NB4 (cell line): Measurements from ENCODE around the gene HLA-DMA.

Experiments
- DNase-seq: peaks from one replicate; pipeline ENCODE4 v3.0.0; 2010; ENCODE audit warnings: low read depth
- H3K4me3 ChIP-seq: one replicate; pipeline ENCODE4 v1.5.1; 2011; ENCODE audit warnings: mild to moderate bottlenecking, low read depth, low read length, moderate library complexity
- MYC ChIP-seq: IDR thresholded peaks from 2 replicates; pipeline ENCODE4 v1.6.1; 2011; ENCODE audit warnings: low read depth, low read length
- POLR2A ChIP-seq: IDR thresholded peaks from 2 replicates; pipeline ENCODE4 v1.6.1; 2011; ENCODE audit warnings: mild to moderate bottlenecking; ENCODE audit not compliant: insufficient read length; ENCODE audit errors: extremely low read depth
- TF ChIP-seq, protein P1 (sequence below): IDR thresholded peaks from one replicate; pipeline ENCODE4 v1.5.1; 2012; ENCODE audit warnings: low read depth, low read length
- TF ChIP-seq, protein P2 (sequence below): IDR thresholded peaks from 2 replicates; pipeline ENCODE4 v1.6.1; 2011; ENCODE audit warnings: low read depth, low read length

HLA-DMA gene

DNA sequence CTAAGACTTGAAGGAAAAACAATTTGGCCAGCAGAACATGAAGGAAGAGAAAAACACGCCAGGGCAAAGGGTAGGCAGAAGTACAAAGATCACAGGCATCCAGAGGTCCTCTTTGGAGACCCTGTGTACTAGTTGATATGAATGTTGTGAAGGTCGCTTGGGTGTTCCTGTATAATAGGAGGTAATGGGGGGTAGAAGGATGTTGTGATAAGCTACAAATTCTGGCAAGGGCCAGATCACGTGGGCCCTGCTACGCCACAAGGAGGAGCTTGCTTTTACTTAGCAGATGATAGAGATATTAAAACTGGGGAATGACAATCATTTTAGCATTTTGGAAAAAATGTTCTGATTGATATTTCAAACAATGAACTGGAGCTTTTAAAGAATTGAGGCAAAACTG is 878 bp upstream of the HLA-DMA start:
- DNase-seq = no peak
- H3K4me3 ChIP-seq = no peak overlapping the region

DNA sequence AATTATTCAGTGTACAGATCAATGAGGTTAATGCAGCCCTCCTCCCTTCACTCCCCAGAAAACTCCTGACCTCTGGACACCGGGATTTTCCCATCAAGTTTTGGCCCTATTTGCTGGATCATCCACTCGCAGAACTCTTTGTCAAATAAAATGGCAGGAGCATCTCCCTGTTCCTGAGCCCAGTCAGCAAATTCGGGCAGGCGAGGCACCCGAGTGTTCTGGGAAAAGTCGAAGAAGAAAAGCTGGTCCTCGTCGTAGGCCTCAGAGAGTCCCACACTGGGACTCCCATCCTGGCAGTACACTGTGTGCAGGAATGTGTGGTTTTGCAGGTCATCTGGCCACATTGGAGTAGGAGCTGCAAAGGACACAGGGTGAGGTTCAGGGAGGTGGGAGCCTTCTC is 2.4 kb downstream of the HLA-DMA start:
- H3K4me3 ChIP-seq = no peak overlapping the region
- TF ChIP-seq, protein P1, sequence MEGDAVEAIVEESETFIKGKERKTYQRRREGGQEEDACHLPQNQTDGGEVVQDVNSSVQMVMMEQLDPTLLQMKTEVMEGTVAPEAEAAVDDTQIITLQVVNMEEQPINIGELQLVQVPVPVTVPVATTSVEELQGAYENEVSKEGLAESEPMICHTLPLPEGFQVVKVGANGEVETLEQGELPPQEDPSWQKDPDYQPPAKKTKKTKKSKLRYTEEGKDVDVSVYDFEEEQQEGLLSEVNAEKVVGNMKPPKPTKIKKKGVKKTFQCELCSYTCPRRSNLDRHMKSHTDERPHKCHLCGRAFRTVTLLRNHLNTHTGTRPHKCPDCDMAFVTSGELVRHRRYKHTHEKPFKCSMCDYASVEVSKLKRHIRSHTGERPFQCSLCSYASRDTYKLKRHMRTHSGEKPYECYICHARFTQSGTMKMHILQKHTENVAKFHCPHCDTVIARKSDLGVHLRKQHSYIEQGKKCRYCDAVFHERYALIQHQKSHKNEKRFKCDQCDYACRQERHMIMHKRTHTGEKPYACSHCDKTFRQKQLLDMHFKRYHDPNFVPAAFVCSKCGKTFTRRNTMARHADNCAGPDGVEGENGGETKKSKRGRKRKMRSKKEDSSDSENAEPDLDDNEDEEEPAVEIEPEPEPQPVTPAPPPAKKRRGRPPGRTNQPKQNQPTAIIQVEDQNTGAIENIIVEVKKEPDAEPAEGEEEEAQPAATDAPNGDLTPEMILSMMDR = no peak
- DNase-seq = no peak

More for the DNA sequence above, 878 bp upstream of the HLA-DMA start:
- TF ChIP-seq, protein P2, sequence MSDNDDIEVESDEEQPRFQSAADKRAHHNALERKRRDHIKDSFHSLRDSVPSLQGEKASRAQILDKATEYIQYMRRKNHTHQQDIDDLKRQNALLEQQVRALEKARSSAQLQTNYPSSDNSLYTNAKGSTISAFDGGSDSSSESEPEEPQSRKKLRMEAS = no peak
- TF ChIP-seq, protein P1 = no peak
- TF ChIP-seq POLR2A (no peak), MYC (no peak)

DNA sequence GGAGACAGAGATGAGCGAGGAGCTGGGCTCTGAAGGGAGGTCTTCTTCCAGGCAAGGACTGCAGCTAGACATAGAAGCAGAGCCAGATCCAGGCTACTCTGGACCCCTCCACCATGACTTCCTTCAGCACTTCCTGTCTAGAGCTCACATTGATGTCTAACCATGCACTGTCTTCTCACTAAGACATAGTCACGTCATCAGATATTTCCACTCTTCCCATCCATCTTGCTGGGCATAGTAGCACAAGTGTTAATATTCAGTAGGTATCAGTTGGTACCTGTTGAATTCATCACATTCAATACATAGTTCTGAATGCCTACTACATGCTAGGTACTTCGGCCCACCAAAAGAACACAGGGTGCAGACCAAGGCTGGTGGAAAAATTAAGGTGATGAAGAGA is 2.9 kb downstream of the HLA-DMA start:
- TF ChIP-seq, protein P2 = no peak
- TF ChIP-seq, protein P1 = no peak
- TF ChIP-seq MYC = no peak
- TF ChIP-seq POLR2A = no peak
- no peak overlapping the region for H3K4me3 ChIP-seq

DNA sequence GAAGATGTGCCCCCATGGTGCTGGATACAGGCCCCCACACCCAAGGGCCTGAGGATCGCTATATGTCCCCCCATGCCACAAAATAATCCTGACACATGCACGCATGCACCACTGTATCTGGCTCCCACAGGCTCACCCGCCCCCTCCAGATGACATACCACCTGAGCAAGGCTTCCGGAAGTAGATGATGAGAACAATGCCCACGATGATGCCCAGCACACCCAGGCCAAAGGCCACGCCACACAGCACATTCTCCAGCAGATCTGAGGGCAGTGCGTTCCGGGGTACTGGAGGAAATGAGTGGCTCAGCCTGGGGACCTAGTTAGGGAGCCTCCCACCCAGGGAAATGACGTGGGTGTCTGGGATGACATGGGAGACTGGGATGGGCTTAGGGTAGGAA is 3.8 kb downstream of the HLA-DMA start:
- DNase-seq = no peak
- no peak overlapping the region for H3K4me3 ChIP-seq
- no peak for TF ChIP-seq MYC
- TF ChIP-seq, protein P2 = no peak
- TF ChIP-seq, protein P1 = no peak
- no peak for TF ChIP-seq POLR2A

More for the DNA sequence above, 2.9 kb downstream of the HLA-DMA start:
- DNase-seq = no peak

DNA sequence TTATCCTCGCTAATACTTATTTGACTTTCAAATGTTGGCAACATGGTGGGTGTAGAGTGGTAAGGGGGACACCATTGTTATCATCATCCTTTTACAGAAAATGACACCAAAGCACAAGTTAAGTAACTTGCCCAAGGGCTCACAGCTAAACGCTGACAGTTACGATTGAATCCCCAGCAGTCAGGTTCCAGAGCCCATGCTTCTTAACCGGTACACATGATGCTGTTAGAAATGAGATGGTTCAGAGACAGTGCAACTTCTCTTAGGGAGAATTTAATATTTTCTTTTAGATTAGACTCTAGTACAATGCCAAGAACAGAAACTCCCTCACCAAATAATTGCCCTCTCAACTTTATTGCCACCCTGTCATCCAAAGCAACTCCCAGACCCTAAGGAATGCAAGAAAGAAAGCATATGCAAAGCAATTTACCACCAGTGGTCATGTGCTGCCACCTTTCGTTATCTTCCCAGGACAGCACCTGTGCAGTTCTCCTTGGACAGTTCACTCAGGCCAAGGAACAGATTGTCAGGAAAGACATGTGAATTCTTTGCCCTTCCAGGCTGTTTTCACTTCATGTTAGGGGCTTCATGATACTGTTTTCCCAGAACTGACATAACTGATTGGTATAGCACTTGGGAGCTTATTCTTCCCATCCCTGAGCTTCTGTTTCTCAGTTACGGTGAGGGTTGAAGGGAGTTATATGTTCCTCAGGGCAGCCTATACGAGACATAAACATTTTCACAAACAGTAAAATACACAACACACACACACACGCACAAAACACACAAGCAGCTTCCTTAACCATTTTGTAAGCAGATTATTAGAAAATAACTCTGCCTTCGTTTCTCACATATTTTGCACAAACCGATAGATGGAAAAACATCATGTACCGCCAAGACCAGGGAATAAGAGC is 5.1 kb downstream of the HLA-DMA start:
- no peak overlapping the region for H3K4me3 ChIP-seq
- peak; percentile 72 for DNase-seq
- TF ChIP-seq, protein P2 = peak; percentile 68
- TF ChIP-seq, protein P1 = peak; percentile 60
- TF ChIP-seq MYC (peak; percentile 43; the same call in 1 of the 2 replicates), POLR2A (no peak)

DNA sequence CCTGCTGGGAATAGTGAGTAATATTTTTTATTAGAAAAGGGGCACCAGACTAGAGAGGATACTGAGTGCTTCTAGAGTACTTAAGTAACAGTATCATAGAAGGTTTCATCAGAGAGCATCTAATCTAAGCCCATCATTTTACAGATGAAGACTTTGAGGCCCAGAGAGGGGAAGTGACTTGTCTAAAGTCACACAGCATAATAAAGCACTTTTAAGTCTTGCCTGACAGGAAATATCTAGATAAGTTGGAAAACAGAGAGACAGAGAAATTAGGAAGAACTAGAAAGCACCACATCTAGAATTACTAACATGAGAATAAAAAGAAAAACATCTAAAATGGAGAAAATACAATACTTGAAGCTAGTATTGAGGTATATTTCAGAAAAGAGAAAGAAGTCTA is 6.0 kb downstream of the HLA-DMA start:
- H3K4me3 ChIP-seq = no peak overlapping the region
- TF ChIP-seq POLR2A (no peak), MYC (no peak)
- TF ChIP-seq, protein P1 = no peak
- TF ChIP-seq, protein P2 = no peak
- DNase-seq = no peak
